ACHN (cell line): Measurements from ENCODE around the gene FCRLA.
"Not testable (repeated sequence)": the region's sequence is repeated elsewhere in the genome, so short reads cannot be mapped to it uniquely, and the experiment has no call there.

Source experiments
- DNase-seq: peaks from one replicate; pipeline ENCODE4 v3.0.0-alpha.2; 2015
- in situ Hi-C: cut with HindIII; loops from 2 replicates; pipeline ENCODE4 v1.10.0; 2017; ENCODE audit warnings: low sequenced_read_pairs, low pct_ligation_motif_present, low pct_unique_long_range_greater_than_20kb

Gene FCRLA

DNA sequence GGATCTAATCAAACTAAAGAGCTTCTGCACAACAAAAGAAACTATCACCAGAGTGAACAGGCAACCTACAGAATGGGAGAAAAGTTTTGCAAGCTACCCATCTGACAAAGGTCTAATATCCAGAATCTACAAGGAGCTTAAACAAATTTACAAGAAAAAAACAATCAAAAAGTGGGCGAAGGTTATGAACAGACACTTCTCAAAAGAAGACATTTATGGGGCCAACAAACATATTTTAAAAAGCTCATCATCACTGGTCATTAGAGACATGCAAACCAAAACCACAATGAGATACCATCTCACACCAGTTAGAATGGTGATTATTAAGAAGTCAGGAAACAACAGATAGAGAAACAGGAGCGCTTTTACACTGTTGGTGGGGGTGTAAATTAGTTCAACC is 8.7 kb upstream of the FCRLA start:
- in situ Hi-C loops, DNase-seq: not testable (repeated sequence)

DNA sequence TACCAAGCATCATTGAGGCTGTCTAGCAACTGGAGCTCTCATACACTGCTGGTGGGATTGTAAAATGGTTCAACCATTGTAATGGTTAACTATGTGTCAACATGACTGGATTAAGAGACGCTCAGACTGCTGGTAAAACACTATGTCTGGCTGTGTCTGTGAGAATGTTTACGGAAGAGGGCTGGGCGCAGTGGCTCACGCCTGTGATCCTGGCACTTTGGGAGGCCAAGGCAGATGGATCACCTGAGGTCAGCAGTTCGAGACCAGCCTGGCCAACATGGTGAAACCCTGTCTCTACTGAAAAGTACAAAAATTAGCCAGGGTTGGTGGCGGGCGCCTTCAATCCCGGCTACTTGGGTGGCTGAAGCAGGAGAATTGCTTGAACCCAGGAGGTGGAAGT is 4.8 kb upstream of the FCRLA start:
- DNase-seq = peak; percentile 56
- in situ Hi-C loops = no loop called here

DNA sequence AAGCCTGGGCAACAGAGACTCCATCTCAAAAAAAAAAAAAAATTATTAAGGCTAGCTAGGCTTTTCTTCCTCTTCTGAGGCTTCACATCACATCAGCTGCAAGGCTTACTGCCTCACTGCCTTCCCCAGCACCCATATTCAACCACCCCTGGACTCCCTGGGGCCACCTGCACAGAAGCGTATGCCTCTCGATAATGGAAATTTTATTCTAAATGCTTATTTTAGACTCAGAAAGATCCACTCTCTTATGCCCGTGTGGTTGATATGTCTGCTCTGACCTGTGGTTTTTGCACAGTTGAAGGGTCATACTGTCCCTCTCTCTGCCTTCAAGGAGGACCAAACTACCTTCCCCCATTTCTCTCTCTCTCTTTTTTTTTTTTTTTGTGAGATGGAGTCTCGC is 1.5 kb upstream of the FCRLA start:
- in situ Hi-C loops = no loop called here
- no peak for DNase-seq

DNA sequence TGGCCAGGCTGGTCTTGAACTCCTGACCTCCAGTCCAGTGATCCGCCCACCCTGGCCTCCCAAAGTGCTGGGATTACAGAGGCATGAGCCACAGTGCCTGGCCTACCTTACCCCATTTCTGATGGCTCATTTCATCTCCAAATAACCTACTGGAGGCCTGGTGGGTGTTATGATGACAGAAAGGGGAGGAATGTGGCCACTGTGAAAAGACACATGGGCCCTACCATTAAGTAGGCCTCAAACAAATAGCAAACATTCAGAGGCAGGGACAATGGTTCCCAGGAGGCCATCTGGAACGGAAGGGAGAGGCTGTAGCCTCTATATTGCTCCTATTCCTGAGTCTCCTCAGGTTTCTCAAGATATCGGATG is 932 bp upstream of the FCRLA start:
- in situ Hi-C loops = no loop called here
- no peak for DNase-seq

DNA sequence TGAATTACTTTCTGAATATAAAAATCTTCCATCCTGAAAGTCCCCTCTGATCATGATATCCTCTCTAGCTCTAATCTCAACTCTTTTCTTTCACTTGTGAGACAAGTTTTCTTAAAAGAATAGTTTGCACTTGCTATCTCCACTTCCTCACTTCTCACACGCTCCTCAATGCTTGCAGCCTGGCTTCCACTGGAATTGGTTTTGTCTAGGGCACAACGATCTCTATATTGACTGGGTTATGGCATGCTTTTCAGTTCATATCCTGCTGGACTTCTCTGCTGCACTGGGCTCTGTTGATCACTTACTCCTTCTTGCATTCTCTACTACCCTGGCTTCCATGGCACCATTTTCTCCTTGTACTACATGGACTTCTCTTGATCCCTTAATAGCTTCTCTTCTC is 474 bp downstream of the FCRLA start:
- in situ Hi-C loops = no loop called here
- DNase-seq = no peak

DNA sequence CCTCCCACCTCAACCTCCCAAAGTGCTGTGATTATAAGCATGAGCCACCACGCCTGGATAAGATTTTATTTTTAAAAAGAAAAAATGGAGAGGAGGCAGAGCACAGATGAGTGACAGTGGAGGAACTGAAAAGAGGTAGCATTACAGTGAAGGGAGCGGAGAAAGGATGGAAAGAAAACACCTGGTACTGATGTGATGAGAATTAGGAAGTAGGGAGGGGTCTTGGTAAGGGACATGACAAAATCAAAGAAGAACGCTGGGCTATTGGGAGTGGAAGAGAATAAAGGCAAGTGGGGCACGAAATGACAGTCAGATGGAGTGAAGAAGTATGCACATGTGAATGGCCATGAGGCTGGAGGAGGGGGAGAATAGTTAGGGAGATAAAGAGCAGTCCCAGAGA is 2.3 kb downstream of the FCRLA start:
- in situ Hi-C loops = no loop called here
- no peak for DNase-seq

DNA sequence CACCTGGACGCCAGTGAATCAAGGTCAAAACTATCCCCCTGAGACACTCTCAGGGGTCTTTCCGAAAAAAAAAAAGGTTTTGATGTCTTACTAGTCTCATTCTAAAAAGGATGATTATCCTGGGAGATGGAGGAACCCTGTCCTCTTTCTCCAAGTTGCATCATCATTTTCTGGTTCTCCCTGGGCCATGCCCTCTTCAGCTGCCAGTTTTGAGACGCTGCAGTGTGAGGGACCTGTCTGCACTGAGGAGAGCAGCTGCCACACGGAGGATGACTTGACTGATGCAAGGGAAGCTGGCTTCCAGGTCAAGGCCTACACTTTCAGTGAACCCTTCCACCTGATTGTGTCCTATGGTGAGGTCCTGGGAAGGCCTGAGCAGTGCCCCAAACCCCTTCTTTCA is 3.5 kb downstream of the FCRLA start:
- in situ Hi-C loops = no loop called here
- no peak for DNase-seq

DNA sequence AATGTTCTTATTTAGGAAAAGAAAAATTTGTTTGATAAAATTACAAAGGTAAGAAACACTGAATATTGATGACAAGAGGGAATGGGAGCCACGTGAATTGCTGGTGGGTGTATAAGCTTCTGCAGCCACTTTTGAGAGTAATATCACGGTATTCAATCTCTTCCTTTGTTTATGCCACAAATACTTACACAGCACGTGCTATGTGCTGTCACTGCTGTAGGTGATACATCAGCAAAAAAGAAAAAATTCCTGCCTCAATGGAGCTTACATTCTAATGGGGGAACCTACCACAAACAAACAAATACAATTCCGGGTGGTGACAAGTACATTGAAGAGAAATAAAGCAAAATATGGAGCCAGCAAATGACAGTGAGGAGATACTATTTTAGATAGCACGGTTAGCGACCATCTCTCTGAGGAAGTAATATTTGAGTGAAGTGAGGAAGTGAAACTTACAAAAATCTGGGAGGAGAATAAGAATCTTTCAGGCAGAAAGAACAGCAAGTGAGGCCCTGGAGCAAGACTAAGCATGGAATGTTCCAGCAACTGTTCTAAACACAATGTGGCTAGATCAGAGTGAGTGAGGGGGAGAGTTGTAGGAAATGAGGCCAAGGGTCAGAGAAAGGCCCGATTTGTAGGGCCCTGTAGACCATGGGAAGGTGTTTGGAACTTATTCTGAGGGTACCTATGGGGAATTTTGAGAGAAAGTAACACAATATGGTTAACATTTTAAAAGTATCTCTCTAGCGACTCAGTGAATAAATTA is 11.7 kb downstream of the FCRLA start:
- in situ Hi-C loops = no loop called here

DNA sequence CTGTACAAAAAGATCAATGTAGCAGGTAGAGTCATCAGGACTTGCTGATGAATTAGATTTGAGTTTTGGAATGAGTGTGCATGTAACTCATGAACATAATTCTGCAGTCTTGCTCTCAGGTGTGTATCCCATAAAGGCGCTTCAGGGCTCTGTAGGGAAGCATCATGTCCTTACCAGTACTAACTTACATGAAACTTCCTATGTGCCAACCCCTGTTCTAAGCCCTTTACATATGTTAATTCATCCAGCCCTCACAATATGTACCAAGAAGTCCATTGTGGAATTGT is 12.2 kb downstream of the FCRLA start:
- in situ Hi-C loops = no loop called here

More for the DNA sequence above, 11.7 kb downstream of the FCRLA start:
- DNase-seq = no peak

DNA sequence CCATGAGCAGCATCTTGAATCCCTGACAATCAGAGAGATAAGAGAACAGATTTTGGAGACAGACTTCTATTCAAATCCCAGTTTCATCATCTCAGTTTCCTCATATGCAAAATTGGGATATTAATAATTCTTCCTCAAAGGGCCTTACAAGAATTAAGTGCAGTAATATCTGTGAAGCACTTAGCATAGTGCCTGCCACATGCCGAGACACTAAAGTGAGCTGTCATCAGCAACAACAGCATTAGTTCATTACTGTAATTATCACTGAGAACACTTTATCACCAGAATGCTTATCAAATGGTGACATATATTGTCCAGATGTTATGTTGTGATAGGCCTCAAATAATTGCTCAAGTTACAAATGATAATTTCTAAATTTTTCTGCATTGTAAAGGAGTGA is 13.4 kb downstream of the FCRLA start:
- no peak for DNase-seq
- in situ Hi-C loops = no loop called here

More for the DNA sequence above, 12.2 kb downstream of the FCRLA start:
- DNase-seq = no peak

DNA sequence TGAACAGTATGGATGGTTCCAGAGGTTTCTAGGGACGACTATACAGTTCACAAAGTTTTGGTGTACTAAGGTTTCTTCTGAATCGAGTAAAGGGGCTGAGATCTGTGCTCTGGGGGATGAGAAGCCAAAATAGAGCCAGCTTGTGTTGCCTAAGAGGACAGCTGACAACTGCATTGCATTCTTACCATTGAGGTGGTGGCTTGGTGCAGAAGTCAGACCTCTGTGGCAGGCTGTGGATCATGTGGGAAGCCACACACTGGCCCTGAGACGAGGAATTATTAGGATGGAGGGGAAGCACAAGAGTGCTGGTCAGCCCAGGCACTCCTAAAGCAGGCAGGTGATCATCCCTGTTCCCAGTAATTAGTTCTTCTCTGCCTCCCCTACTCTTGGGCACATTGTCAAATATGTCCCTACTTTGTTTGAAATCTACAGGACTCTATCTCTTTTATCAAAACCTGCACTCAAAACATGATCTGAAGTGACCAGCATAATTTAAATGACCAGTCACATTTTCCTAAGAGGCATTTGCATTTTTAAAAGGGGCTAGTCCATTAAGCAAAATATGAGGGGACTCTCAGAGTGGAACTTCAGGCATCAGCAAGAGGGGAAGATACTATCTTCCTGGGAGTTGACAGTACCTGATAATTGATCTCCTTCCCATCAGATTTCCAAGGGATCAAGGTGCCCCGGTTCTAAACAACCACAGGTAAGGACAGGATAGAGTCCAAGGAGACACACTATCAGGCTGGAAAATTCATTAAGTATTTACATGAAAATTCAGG is 14.1 kb downstream of the FCRLA start, which contains the start of gene FCRLB:
TSS of gene FCRLB (plus strand) at position 589 of the 782 bp plus-strand sequence. CDS start 1,129 bp downstream, outside the sequence.
- no peak for DNase-seq
- in situ Hi-C loops = no loop called here

DNA sequence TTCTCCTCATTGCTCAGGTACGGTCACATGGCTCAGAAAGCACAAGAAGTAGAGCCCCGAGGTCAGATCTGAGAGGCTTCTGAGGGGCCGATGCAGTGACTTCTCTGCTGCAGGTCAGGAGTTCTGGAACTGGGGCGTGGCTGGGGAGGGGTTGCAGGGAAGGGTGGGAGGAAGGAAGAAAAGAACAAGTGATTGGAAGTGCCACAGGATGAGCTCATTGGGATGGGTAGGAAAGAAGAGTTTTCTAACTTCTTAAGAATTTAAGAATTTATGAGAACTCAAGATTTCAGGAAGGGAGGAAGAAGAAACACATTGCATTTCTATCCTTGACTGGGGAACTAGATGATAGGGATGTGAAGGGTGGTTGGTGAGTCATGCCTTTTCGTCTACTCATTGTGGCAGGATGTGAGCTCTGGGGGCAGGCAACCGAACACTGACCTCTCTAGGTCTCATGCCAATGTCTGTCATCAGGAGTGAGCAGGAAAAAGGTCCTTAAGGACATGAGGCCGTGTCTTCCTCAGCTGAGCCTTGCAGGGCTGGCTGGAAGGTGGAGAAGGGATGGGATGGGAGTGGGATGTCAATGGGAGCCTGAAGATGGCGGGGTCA is 14.8 kb downstream of the FCRLA start:
- in situ Hi-C loops = no loop called here
- peak; percentile 73 for DNase-seq

DNA sequence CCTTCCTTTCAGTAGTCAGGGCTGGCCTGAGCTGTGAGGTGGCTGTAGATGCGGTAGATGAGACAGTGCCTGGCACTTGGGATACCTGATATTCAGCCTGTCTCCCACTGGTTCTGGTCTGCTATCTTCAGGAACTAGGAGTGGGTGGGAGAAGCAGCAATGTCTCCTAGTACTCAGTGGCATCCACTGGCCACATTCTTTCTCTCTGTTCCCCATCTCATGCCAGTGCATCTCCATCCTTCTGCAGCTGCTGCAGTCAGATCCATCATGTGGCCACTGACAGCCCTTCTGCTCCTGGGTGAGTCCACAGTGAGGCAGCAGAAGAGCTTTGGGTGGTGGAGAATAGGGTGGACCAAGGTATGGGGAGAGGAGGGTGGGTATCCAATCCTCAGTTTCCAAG is 15.4 kb downstream of the FCRLA start:
- in situ Hi-C loops = no loop called here
- no peak for DNase-seq

DNA sequence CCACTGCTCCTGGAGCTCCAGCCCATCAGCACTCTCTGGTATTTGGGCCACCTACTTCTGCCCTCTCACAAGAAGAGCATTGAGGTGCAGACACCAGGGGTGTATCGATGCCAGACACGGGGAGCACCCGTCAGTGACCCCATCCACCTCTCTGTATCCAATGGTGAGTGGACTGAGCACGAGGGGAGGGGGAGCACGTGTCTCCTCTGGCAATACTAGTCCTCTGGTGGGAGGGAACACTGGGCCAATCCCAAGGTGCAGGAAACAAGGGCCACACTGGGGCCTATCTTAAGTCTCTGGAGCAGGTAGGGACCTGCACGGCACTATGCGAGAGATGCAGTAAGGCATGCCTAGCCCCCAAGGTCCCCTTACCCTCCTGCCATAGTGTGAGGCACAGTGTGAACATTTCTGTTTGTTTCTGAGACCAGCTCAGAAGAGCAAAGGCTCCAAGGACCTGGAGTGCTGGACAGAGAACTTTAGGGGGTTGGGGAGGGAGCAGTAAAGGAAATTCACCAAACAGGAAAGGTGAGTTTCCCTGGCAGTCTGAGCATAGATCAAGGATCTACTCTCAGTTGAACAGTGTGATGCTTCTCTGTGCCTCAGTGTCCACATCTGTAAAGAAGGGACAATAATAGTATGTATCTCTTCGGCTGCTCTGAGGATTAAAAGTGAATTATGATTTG is 16.6 kb downstream of the FCRLA start:
- DNase-seq = no peak

DNA sequence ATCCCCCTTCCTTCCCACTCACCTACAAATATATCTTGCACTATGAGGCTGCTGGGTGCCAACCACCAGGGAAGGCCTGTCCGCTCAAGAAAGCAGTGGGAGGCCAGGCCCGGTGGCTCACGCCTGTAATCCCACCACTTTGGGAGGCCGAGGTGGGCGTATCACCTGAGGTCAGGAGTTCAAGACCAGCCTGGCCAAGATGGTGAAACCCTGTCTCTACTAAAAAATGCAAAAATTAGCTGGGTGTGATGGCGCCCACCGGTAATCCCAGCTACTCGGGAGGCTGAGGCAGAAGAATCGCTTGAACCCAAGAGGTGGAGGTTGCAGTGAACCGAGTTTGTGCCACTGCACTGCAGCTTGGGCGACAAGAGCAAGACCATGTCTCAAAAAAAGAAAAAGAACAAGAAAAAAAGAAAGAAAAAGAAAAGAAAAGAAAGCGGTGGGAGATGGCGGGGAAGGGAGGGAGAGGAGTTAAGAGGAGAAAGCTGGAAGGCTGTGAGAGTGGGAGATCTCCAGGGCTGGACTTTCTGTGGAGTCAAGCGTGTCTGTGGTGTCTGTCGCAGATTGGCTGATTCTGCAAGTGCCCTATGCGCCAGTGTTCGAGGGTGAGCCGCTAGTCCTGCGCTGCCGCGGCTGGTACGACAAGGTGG is 18.4 kb downstream of the FCRLA start:
- DNase-seq, in situ Hi-C loops: not testable (repeated sequence)

More for the DNA sequence above, 16.6 kb downstream of the FCRLA start:
- in situ Hi-C loops = no loop called here

DNA sequence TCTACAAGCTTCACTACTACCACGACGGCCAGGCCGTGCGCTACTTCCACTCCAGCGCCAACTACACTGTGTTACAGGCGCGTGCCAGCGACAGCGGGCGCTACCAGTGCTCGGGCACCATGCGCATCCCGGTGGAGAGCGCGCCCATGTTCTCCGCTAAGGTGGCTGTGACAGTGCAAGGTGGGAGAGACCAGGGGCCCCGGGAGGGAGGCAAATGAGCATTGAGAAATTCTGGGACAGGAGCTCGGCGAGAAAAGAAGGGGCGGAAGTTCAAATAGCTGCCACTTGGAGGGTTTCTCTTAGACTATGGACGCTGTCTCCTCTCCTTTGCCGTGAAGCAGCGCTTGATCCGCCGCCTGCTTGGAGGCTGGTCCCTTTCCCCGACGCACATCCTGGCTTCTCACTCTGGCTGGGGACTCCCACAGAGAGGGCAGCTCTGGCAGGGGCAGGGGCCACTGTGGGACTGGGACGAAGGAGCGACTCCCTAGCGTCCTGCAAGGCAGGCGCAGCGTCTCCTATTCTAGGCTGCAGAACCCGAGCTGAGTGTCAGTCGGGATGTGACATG is 19.0 kb downstream of the FCRLA start:
- DNase-seq = peak; percentile 50
- in situ Hi-C loops = no loop called here

DNA sequence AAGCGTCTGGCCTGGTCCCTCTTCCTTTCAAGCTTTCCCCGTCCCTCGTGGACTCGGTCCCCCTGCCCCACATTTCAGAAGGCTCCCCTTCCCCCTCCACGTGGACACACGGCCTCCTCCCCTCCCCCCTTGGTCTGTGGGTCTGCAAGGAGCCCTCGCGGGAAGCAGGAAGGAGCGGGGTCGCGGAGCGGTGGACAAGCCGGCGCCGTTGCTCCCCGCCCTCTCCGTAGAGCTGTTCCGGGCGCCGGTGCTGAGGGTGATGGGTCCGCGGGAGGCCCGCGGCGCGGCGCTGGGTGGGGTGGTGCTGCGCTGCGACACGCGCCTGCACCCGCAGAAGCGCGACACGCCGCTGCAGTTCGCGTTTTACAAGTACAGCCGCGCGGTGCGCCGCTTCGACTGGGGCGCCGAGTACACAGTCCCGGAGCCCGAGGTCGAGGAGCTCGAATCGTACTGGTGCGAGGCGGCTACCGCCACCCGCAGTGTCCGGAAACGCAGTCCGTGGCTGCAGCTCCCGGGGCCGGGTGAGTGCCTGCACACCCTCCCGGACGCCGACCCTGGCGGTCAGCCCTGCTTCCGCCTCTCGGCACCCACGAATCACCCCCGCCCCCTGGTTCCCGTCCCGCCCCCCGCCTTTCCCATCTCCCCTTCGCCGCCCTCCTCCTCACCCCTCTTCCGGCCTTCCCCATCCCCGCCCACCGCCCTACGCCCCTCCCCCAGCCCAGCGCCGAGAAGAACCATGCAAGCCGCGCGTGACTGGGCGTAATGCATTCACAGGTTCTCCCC is 19.6 kb downstream of the FCRLA start:
- in situ Hi-C loops = no loop called here
- DNase-seq = peak; percentile 88
